ENCODE results near the gene DOCK8.

DOCK8 gene

GRCh38 chr9:431701-432100, 217.0 kb downstream of the DOCK8 start:
- no peak for DNase-seq

GRCh38 chr9:436482-436881, 221.8 kb downstream of the DOCK8 start:
- no peak for DNase-seq

GRCh38 chr9:437066-437465, 222.4 kb downstream of the DOCK8 start:
- DNase-seq, result no peak

GRCh38 chr9:437574-438001, 222.9 kb downstream of the DOCK8 start:
- no peak for DNase-seq

- no peak for DNase-seq
Observed at GRCh38 chr9:438066-438465, 223.4 kb downstream of the DOCK8 start.

GRCh38 chr9:438961-439768, 224.5 kb downstream of the DOCK8 start:
- no peak for DNase-seq

GRCh38 chr9:441126-441525, 226.5 kb downstream of the DOCK8 start:
- no peak for DNase-seq

GRCh38 chr9:444528-444927, 229.9 kb downstream of the DOCK8 start:
- DNase-seq, result no peak

- DNase-seq, result no peak
Observed at GRCh38 chr9:445033-445432, 230.4 kb downstream of the DOCK8 start.

GRCh38 chr9:446074-446699, 231.5 kb downstream of the DOCK8 start:
- DNase-seq, result no peak

- DNase-seq, result peak; percentile 88
Observed at GRCh38 chr9:447230-448025, 232.8 kb downstream of the DOCK8 start.

GRCh38 chr9:450057-450456, 235.4 kb downstream of the DOCK8 start:
- no peak for DNase-seq

GRCh38 chr9:450561-450960, 235.9 kb downstream of the DOCK8 start:
- no peak for DNase-seq

GRCh38 chr9:453832-454231, 239.2 kb downstream of the DOCK8 start:
- DNase-seq, result no peak

GRCh38 chr9:456365-456764, 241.7 kb downstream of the DOCK8 start:
- DNase-seq, result no peak

GRCh38 chr9:458590-458989, 243.9 kb downstream of the DOCK8 start:
- no peak for DNase-seq

- peak; percentile 30 for DNase-seq
Observed at GRCh38 chr9:459491-460444, 245.1 kb downstream of the DOCK8 start.

- DNase-seq, result no peak
Observed at GRCh38 chr9:462121-462520, 247.5 kb downstream of the DOCK8 start.

- DNase-seq, result no peak
Observed at GRCh38 chr9:462606-463005, 247.9 kb downstream of the DOCK8 start.

GRCh38 chr9:463455-464171, 248.9 kb downstream of the DOCK8 start:
- no peak for DNase-seq

- no peak for DNase-seq
Observed at GRCh38 chr9:466747-467146, 252.1 kb downstream of the DOCK8 start.
